ENCODE measurements around the gene GAPDHS. TPM values are rescaled to one million over a fixed set of nuclear protein-coding genes. Genes with fewer than 3 reads are reported as not detected.

The GAPDHS gene
- total and polyA plus RNA-seq, 2 of the 4 experiments (the other 2 are of a cell fraction), result not detected

DNA sequence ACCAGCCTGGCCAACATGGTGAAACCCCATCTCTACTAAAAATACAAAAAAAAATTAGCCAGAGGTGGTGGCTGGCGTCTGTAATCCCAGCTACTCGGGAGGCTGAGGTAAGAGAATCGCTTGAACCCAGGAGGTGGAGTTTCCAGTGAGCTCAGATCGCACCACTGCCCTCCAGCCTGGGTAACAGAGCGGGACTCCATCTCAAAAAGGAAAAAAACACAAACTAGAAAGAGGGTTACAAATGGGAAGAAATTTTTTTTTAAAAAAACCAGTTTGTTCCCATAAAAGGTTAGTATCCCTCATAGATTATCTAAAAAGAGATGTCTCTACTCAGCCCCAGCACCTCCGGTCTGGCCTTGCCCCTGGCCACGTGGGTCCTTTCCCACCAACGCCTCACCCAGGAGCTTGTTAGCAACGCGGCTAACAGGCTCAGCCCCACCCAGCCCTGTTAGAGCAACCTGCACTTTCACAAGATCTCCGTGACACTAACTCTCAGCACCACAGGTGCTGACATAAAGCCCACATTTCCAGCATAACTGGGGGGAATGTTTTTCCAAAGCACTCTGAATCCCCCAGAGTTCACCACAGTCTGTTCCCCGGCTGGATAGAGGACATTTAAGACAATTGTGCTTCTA lies 24.1 kb upstream of the GAPDHS start:
- no peak overlapping the region for H3K14ac ChIP-seq (replicated peaks; ENCODE audit: low read depth, low read length)
- H3K4me2 ChIP-seq (ENCODE audit: low read depth, low read length), result no peak overlapping the region
- no peaks in the 10 kb centered on the region for H3K9me3 ChIP-seq (ENCODE audit: control insufficient read depth, insufficient read depth, low read length)
- no peaks in the 10 kb centered on the region for H3K36me3 ChIP-seq (ENCODE audit: control insufficient read depth, insufficient read depth, low read length)
- H3K79me1 ChIP-seq (ENCODE audit: low read depth in 1 of 2, low read length in 2 of 2), result no peaks in the 10 kb centered on the region
- no peak overlapping the region for H2AK5ac ChIP-seq (ENCODE audit: low read depth, low read length)
- H2AFZ ChIP-seq (replicated peaks; ENCODE audit: low read length, poor library complexity), result no peak overlapping the region
- no peaks in the 10 kb centered on the region for H4K20me1 ChIP-seq (ENCODE audit: insufficient read depth, low read length)
- no peak overlapping the region for H2BK5ac ChIP-seq (ENCODE audit: low read depth, low read length, poor library complexity, severe bottlenecking)
- no peak overlapping the region for H2BK120ac ChIP-seq (ENCODE audit: low read depth, low read length)
- H2AK9ac ChIP-seq (replicated peaks; ENCODE audit: low read depth, low read length, poor library complexity), result no peak overlapping the region
- no peak overlapping the region for H3K4me3 ChIP-seq (ENCODE audit: insufficient read depth, low read depth, low read length)
- H3K56ac ChIP-seq (ENCODE audit: extremely low read depth, insufficient read depth, low read length), result no peak overlapping the region
- dilution Hi-C loops (cut with HindIII; ENCODE audit: low sequenced_read_pairs, unreplicated experiment) (no loop called here), in situ Hi-C loops (cut with MboI; ENCODE audit: low sequenced_read_pairs) (no loop called here), intact Hi-C loops (cut with micrococcal nuclease) (no loop called here)
- H3K27me3 ChIP-seq (ENCODE audit: control insufficient read depth, insufficient read depth, low read length), result peaks cover 75% of the 10 kb centered on the region
- no peak overlapping the region for H3K18ac ChIP-seq (ENCODE audit: low read depth, low read length)
- DNase-seq (no peak), ATAC-seq (ENCODE audit: low read depth) (no peak)
- WGBS, 2 experiments (ENCODE audit: extremely low coverage in 2 of 2, insufficient read length in 1 of 2), result 20% methylated on average over 2 of the region's 12 CpGs; no CpG with 5 or more reads in 1 of the 2 experiments
- no peak overlapping the region for H3K23ac ChIP-seq (ENCODE audit: low read depth, low read length)
- no peak overlapping the region for H4K8ac ChIP-seq (ENCODE audit: low read depth in 2 of 2, low read length in 2 of 2)
- no peak overlapping the region for H4K91ac ChIP-seq (ENCODE audit: insufficient read depth, low read depth, low read length)
- CTCF ChIA-PET, result interaction anchor here (0.7 to 1.3 kb wide), 4 partner anchors 10 to 243 kb away, joined by 3 to 5 read pairs (median 4); no protein-coding TSS in a partner anchor
- peaks cover 5% of the 10 kb centered on the region; the same call in 1 of the 2 replicates for H3K4me1 ChIP-seq (ENCODE audit: control insufficient read depth, insufficient read depth, low read length)
- no peak overlapping the region for H2BK20ac ChIP-seq (ENCODE audit: low read depth, low read length)
- H4K5ac ChIP-seq (ENCODE audit: low read depth, low read length), result no peak overlapping the region
- no TSS peak for BruUV-seq (replicated peaks)
- POLR2A ChIA-PET (ENCODE audit: unreplicated experiment), result no interaction called here
- no peak overlapping the region for H3K4ac ChIP-seq (ENCODE audit: low read depth, low read length)
- H3K9ac ChIP-seq (ENCODE audit: low read depth, low read length), result no peak overlapping the region
- TF ChIP-seq CHD1 (IDR thresholded peaks at IDR 0.05; ENCODE audit: low read depth, low read length) (no peak), MAZ (IDR thresholded peaks at IDR 0.05; ENCODE audit: borderline replicate concordance, low read depth, low read length) (no peak), BHLHE40 (IDR thresholded peaks at IDR 0.05; ENCODE audit: low read depth, low read length) (no peak), FOS (IDR thresholded peaks at IDR 0.05; ENCODE audit: low read depth, low read length) (no peak), MXI1 (IDR thresholded peaks at IDR 0.05; ENCODE audit: borderline replicate concordance, low read depth, low read length) (no peak), RCOR1 (IDR thresholded peaks at IDR 0.05; ENCODE audit: insufficient replicate concordance, low read length) (no peak), MAFK (IDR thresholded peaks at IDR 0.05; ENCODE audit: low read depth, low read length) (no peak), RFX5 (IDR thresholded peaks at IDR 0.05; ENCODE audit: low read depth, low read length) (no peak), POLR2A (IDR thresholded peaks at IDR 0.05; ENCODE audit: low read depth, low read length) (no peak), CEBPB (IDR thresholded peaks at IDR 0.05; ENCODE audit: low read depth, low read length) (no peak), RAD21 (IDR thresholded peaks at IDR 0.05; ENCODE audit: low read length) (no peak), NFE2L2 (IDR thresholded peaks at IDR 0.05; ENCODE audit: low read depth, low read length) (no peak)
- TF ChIP-seq, protein P1, sequence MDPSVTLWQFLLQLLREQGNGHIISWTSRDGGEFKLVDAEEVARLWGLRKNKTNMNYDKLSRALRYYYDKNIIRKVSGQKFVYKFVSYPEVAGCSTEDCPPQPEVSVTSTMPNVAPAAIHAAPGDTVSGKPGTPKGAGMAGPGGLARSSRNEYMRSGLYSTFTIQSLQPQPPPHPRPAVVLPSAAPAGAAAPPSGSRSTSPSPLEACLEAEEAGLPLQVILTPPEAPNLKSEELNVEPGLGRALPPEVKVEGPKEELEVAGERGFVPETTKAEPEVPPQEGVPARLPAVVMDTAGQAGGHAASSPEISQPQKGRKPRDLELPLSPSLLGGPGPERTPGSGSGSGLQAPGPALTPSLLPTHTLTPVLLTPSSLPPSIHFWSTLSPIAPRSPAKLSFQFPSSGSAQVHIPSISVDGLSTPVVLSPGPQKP (IDR thresholded peaks at IDR 0.05; ENCODE audit: borderline replicate concordance, low read depth, low read length), result no peak
- TF ChIP-seq, protein P2, sequence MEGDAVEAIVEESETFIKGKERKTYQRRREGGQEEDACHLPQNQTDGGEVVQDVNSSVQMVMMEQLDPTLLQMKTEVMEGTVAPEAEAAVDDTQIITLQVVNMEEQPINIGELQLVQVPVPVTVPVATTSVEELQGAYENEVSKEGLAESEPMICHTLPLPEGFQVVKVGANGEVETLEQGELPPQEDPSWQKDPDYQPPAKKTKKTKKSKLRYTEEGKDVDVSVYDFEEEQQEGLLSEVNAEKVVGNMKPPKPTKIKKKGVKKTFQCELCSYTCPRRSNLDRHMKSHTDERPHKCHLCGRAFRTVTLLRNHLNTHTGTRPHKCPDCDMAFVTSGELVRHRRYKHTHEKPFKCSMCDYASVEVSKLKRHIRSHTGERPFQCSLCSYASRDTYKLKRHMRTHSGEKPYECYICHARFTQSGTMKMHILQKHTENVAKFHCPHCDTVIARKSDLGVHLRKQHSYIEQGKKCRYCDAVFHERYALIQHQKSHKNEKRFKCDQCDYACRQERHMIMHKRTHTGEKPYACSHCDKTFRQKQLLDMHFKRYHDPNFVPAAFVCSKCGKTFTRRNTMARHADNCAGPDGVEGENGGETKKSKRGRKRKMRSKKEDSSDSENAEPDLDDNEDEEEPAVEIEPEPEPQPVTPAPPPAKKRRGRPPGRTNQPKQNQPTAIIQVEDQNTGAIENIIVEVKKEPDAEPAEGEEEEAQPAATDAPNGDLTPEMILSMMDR (conservative IDR thresholded peaks at IDR 0.05; ENCODE audit: low read depth, low read length), result no peak
- no peak overlapping the region for H2BK15ac ChIP-seq (ENCODE audit: low read depth, low read length)
- H3K9me1 ChIP-seq (ENCODE audit: insufficient read depth, low read length), result no peaks in the 10 kb centered on the region; the same call in 1 of the 2 replicates
- H3K27ac ChIP-seq (ENCODE audit: insufficient read depth, low read length), result no peak overlapping the region
